Keratinocyte (primary cell): Measurements from ENCODE around the gene TSC22D2.

ENCODE experiments used
- EZH2 ChIP-seq: IDR thresholded peaks from one replicate; pipeline ENCODE4 v1.6.1; 2012; ENCODE audit warnings: inconsistent platforms, mild to moderate bottlenecking, low read length, moderate library complexity
- TF ChIP-seq, protein P1 (sequence below), 3 experiments: IDR thresholded peaks in 1 of 3; conservative IDR thresholded peaks in 1 of 3; optimal IDR thresholded peaks in 1 of 3; 2 replicates in 2 of 3; 3 replicates in 1 of 3; pipeline versions ENCODE3 to v1.5.1; 2011; ENCODE audit warnings: low read length in 3 of 3, mild to moderate bottlenecking in 3 of 3, moderate library complexity in 2 of 3, control low read depth in 1 of 3, inconsistent platforms in 1 of 3; ENCODE audit not compliant: insufficient read depth in 2 of 3; ENCODE audit errors: extremely low read depth in 1 of 3

DNA sequence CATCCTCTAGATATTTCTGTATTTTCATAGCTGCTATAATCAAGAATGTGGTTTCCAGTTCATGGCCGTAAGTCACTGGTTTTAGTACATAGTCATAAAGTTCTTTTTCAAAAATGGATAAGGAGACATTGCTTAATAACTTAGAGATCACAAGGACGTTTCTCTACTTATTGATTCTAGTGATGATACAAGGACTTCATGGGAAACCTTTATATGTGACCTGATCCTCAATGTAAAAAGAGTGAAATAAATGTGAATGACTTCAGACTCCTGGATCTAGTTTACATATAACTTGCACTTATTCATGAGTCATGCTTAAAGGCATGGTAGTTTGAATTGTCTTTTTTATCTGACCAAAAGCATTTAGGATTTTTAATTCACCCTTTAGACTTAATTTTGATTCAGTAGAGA is 35.2 kb downstream of the TSC22D2 start:
- TF ChIP-seq, protein P1, sequence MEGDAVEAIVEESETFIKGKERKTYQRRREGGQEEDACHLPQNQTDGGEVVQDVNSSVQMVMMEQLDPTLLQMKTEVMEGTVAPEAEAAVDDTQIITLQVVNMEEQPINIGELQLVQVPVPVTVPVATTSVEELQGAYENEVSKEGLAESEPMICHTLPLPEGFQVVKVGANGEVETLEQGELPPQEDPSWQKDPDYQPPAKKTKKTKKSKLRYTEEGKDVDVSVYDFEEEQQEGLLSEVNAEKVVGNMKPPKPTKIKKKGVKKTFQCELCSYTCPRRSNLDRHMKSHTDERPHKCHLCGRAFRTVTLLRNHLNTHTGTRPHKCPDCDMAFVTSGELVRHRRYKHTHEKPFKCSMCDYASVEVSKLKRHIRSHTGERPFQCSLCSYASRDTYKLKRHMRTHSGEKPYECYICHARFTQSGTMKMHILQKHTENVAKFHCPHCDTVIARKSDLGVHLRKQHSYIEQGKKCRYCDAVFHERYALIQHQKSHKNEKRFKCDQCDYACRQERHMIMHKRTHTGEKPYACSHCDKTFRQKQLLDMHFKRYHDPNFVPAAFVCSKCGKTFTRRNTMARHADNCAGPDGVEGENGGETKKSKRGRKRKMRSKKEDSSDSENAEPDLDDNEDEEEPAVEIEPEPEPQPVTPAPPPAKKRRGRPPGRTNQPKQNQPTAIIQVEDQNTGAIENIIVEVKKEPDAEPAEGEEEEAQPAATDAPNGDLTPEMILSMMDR (optimal IDR thresholded peaks at IDR 0.05 in 1 of 3, IDR thresholded peaks at IDR 0.05 in 1 of 3, conservative IDR thresholded peaks at IDR 0.05 in 1 of 3; ENCODE audit: extremely low read depth in 1 of 3, insufficient read depth in 2 of 3, low read length in 3 of 3), result no peak
- TF ChIP-seq EZH2, result no peak
